Astrocyte of the cerebellum (primary cell): ENCODE data around the gene CTU2.
A peak's percentile ranks its signal among the peaks of the same experiment; 100 is the strongest.

Source experiments
- DNase-seq: peaks from one replicate; pipeline ENCODE4 v3.0.0-alpha.2; 2011; ENCODE audit warnings: low read depth
- H3K4me3 ChIP-seq: 2 replicates; pipeline ENCODE4 v1.5.1; 2011; ENCODE audit warnings: mild to moderate bottlenecking, low read depth, low read length, moderate library complexity
- in situ Hi-C: cut with HindIII; loops from 2 replicates; pipeline ENCODE4 v1.10.0; 2017; ENCODE audit warnings: low sequenced_read_pairs
- TF ChIP-seq, protein P1 (sequence below): IDR thresholded peaks from 2 replicates; pipeline ENCODE4 v1.5.1; 2012; ENCODE audit warnings: low read length, low read depth, moderate library complexity, mild to moderate bottlenecking; ENCODE audit errors: missing control alignments

The CTU2 gene

DNA sequence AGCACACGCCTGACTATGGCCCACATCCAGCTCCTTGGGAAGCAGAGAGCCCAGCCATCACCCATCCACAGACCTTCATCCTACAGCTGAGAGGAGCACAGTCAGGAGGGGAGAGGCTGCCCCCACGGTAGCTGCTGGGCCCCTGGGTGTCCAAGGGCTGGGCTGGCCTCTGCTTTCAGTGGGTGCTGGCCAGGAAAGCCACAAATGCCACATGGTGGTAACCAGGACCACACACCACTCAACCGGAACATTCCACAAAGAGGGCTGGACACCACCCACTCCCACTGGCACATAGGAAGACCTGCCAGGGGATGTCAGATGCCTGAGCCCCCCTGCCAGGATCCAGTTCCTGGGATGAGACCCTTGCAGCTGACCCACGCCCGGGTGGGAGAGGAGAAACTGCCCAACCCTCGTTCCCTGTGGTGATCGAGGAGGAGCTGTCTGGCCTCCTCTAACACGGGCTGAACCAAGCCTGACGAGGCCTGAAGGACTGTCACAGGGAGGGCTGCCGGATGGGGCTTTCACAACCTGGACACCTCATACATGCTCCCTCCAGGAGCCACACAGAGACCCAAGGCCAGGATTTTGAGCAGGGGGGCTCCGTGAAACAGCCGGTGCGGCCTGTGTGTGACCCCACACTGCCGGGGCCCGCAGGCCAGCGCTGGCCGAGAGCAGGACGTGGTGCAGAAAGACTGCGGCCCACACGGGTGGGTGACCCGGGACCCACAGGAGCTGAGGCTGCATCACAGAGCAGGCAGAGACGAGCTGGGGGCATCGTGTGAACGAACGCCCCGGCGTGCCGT is 48.0 kb downstream of the CTU2 start:
- in situ Hi-C loops = loop anchor here (10.0 to 25.0 kb wide), 3 partner anchors 108 to 450 kb away; partner anchors contain the start of genes GALNS, PABPN1L, SLC22A31 and TRAPPC2L
- H3K4me3 ChIP-seq = no peak overlapping the region
- TF ChIP-seq, protein P1, sequence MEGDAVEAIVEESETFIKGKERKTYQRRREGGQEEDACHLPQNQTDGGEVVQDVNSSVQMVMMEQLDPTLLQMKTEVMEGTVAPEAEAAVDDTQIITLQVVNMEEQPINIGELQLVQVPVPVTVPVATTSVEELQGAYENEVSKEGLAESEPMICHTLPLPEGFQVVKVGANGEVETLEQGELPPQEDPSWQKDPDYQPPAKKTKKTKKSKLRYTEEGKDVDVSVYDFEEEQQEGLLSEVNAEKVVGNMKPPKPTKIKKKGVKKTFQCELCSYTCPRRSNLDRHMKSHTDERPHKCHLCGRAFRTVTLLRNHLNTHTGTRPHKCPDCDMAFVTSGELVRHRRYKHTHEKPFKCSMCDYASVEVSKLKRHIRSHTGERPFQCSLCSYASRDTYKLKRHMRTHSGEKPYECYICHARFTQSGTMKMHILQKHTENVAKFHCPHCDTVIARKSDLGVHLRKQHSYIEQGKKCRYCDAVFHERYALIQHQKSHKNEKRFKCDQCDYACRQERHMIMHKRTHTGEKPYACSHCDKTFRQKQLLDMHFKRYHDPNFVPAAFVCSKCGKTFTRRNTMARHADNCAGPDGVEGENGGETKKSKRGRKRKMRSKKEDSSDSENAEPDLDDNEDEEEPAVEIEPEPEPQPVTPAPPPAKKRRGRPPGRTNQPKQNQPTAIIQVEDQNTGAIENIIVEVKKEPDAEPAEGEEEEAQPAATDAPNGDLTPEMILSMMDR = no peak
- DNase-seq = no peak

DNA sequence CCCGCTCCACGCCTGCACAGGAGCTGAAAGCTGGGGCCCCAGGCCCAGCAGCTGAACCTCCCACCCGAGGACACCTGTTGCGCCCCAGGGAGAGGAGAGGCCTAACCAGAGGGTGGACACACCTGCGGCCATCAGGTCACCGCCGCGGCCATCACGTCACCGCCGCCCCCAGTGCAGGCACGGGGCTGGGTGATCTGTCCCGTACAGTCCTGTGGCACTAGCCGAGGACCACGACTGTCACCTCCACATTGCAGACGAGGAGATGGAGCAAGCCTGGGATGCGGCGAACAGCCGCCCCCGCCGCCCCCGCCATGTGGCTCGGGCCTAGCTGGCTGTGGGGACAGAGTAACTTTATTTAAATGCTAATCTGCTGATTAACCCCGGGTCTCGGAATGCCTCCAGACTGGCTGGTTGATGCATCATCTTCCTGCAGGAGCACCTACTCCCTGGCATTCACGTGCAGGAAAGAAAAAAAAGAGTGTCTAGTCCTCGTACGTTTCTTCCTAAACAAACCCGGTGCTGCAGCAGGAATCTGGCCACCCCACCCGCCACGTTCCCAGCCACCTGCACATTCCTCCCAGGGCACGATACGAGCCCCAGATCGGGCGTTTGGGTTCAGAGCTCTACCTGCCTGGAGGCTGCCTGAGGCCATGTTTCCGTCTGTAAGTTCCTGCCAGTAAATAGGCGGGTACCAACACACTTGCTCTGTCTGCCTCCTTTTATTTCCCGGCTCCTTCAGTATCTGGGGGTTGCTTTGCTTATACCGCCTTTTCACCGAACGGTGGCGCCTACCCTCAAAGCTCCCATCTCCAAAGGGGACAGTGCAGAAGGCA is 48.8 kb downstream of the CTU2 start:
- TF ChIP-seq, protein P1 = peak; percentile 70
- no peak overlapping the region for H3K4me3 ChIP-seq
- in situ Hi-C loops = loop anchor here (10.0 to 25.0 kb wide), 3 partner anchors 107 to 450 kb away; partner anchors contain the start of genes GALNS, PABPN1L, SLC22A31 and TRAPPC2L
- DNase-seq = no peak

DNA sequence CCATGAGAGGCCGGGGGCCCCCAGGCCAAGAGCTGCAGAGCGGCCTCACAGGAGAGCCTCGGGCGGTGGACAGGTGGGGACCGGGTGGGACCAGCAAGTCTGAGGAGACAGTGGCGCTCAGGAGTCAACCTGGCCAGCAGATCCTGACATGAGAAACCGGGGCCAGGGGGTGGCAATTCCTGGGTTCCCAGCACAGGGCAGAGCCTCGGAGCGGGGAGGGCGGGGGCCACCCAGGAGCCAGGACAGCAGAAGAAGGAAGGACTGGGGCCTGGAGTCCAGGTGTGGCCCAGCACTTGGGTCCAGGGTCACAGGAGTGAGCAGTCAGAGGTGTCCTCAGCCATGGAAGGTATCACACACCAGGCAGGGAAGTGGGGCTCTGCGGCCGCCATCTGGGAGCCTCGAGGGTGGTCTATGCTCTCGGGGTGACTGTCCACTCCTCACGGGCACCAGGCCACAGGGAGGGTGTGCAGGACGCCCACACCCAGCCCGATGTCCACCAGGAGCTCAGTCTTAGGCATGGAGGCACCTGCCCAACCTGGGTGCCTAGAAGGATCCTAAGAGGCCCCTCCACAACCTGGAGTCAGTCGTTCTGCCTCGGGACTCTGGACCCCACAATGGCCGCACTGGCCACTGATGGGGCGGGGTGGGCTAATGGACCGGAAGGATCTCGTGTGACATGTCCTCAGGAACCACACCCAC is 49.6 kb downstream of the CTU2 start:
- H3K4me3 ChIP-seq = no peak overlapping the region
- no peak for DNase-seq
- TF ChIP-seq, protein P1 = no peak
- in situ Hi-C loops = loop anchor here (10.0 to 25.0 kb wide), 3 partner anchors 106 to 449 kb away; partner anchors contain the start of genes GALNS, PABPN1L, SLC22A31 and TRAPPC2L

DNA sequence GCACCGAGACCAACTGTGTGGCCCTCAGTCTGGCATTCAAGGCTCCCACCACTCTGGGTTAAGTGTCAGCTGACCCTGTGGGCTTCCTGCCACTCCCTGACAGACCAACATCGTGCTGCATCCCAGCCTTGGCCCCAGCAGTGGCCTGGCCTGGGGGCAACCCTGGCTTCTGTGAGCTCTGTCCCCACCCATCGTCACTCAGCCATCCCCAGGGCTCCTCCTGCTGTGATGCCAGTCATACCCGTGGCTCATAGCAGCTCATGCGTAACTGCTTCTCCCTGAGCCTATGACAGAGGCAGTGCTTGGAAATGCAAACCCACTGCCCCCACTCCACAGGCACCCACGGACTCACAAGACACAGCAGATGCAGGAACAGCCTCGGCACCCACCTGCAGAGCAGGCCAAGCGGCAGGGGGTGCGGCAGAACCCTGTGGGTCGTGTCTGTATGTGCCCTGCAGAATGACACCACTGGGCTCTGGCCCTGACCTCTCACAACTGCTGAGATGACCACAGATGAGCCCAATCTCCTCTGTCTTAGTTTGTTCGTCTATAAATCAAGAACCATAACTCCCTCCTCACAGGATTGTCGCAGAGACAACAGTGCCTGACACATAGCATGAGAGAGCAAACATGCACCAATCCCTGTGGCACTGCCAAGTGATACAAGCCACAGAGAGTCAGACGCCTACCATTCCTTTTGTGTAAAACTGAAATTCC is 52.1 kb downstream of the CTU2 start:
- in situ Hi-C loops = loop anchor here (10.0 to 25.0 kb wide), 3 partner anchors 104 to 446 kb away; partner anchors contain the start of genes GALNS, PABPN1L, SLC22A31 and TRAPPC2L
- no peak overlapping the region for H3K4me3 ChIP-seq
- TF ChIP-seq, protein P1 = no peak
- no peak for DNase-seq

DNA sequence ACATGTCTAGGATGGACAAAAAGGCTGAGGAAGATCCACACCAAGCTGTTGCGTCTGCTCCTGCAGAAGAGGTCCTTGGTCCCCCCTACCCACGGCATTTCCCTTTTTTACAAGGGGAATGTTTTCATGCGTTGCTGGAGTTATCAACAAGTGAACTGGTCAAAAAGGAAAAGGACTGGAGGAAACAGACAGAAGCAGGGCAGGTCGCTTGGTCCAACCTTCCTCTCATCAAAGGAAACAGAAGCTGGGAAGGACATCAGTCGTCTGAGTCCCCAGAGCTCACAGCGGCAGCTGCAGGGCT is 52.6 kb downstream of the CTU2 start:
- in situ Hi-C loops = loop anchor here (10.0 to 25.0 kb wide), 3 partner anchors 103 to 446 kb away; partner anchors contain the start of genes GALNS, PABPN1L, SLC22A31 and TRAPPC2L
- H3K4me3 ChIP-seq = no peak overlapping the region
- TF ChIP-seq, protein P1 = no peak
- no peak for DNase-seq
